ENCODE measurements around the gene PRKAB1.
"Not testable (repeated sequence)": the region's sequence is repeated elsewhere in the genome, so short reads cannot be mapped to it uniquely, and the experiment has no call there.

The PRKAB1 gene

DNA sequence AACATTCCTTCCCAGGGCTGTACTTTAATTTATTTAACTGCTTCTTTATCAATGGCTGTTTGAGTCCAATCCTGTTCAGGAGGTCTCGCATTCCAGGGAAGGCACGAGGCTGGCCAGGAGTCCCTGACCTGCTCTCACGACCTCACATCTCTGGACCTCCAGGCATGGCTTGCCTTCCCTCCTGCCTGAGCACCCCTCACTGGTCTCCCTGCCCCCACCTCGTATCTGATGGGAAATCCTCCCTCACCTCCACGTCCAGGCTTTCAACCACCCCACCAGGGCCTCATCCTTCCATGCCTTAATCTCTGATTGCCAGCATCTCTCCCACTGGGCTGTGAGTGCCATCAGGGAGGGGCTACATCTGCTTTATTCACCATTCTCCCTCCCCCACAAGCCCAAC lies 29.0 kb downstream of the PRKAB1 start:
- H3K4me3 ChIP-seq: no peak overlapping the region
- no peak overlapping the region for H3K27ac ChIP-seq
- no peak for DNase-seq (ENCODE audit: low spot score)
- TF ChIP-seq, protein P1, sequence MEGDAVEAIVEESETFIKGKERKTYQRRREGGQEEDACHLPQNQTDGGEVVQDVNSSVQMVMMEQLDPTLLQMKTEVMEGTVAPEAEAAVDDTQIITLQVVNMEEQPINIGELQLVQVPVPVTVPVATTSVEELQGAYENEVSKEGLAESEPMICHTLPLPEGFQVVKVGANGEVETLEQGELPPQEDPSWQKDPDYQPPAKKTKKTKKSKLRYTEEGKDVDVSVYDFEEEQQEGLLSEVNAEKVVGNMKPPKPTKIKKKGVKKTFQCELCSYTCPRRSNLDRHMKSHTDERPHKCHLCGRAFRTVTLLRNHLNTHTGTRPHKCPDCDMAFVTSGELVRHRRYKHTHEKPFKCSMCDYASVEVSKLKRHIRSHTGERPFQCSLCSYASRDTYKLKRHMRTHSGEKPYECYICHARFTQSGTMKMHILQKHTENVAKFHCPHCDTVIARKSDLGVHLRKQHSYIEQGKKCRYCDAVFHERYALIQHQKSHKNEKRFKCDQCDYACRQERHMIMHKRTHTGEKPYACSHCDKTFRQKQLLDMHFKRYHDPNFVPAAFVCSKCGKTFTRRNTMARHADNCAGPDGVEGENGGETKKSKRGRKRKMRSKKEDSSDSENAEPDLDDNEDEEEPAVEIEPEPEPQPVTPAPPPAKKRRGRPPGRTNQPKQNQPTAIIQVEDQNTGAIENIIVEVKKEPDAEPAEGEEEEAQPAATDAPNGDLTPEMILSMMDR (IDR thresholded peaks at IDR 0.05): no peak

DNA sequence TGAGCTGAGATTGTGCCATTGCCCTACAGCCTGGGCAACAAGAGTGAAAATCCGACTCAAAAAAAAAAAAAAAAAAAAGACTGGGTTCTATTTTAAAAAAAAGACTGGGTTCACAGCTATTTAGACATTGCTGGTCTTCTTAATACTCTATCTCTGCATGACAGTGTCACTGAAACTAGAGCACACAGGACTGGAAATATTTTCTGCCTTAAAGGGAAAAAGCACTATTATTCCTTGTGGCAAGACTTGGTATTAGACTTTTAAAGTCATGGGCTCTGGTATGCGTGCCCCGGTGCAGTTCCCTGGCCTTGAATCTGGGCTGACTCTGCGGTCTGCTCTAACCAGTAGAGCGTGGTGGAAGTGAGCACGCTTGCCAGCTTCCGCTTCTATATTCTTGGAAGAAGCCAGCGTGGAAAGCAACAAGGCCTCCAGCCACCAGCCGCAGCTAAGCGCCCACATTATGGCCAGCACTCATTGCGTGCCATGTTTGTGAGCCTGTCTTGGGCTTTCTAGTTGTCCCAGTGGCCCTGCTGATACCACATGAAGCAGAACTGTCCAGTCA lies 31.3 kb downstream of the PRKAB1 start:
- no peak for DNase-seq (ENCODE audit: low spot score)
- H3K27ac ChIP-seq: no peak overlapping the region
- TF ChIP-seq, protein P1 (IDR thresholded peaks at IDR 0.05): no peak

DNA sequence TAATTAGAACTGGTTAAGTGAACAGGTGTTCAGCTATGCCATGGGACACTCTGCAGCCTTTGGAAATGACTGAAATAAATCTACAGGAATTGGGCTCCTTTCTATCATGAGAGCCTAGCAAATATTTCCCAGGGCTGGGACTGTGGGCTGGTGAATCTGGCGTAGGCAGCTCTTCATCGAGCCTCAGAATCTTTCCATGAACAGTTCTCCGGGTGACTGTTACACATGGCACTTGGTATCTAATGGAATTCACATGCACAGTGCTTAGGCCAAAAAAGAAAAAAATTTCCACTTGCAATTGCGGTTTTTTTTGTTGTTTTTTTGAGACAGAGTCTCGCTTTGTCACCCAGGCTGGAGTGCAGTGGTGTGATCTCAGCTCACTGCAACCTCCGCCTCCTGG lies 32.1 kb downstream of the PRKAB1 start:
- DNase-seq (ENCODE audit: low spot score): no peak

More for the DNA sequence above, 31.3 kb downstream of the PRKAB1 start:
- H3K4me3 ChIP-seq: no peak overlapping the region

DNA sequence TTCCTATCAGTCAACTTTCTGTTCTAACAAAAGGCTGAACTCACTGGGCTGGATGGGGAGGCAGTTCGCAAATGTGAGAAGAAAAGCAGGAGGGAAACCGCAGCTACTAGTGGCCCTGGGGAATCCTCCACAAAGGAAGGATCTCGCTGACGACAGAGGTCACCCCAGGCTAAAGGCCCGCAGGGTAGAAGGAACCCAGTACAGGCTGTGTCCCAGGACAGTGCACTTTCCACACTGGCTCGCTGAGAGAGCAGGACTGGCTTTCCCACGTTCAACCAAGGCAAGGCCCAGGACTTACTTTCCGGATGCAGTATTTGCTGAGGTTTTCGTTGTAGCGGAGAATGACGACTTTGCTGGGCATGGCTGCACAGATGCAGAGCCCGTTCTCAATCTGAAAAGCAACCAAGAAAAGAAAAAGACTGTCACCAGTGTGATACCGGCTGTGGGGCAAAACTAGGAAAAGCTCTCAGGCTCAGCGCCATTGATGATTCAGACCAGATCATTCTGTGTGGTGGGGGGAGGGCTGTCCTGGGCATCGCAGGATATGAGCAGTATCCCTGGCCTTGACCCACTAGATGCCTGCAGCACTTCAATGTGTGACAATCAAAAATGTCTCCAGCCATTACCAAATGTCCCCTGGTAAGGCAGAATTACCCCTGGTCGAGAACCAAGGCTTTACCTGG lies 36.3 kb downstream of the PRKAB1 start:
- no peak overlapping the region for H3K27ac ChIP-seq
- DNase-seq (ENCODE audit: low spot score): no peak
- H3K4me3 ChIP-seq: no peak overlapping the region
- TF ChIP-seq, protein P1 (IDR thresholded peaks at IDR 0.05): no peak

More for the DNA sequence above, 32.1 kb downstream of the PRKAB1 start:
- no peak overlapping the region for H3K4me3 ChIP-seq
- H3K27ac ChIP-seq: no peak overlapping the region
- TF ChIP-seq, protein P1 (IDR thresholded peaks at IDR 0.05): no peak

DNA sequence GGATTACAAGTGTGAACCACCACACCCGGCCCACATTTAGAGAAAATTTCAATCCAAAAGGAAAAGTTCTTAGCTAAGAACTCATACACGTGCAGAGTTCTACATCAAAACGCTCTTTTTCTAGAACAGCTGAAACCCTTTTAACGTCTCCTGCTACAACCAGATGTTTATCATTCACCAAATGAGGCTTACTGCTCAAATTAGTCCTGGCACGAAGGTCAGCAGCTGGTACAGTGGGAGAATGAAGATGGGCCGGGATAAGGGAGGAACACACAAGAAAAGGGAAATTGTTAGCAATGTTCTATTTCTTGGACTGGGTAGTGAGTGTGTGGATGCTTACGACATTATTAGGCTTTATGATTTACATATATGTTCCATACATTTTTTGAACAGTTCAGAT lies 37.2 kb downstream of the PRKAB1 start:
- TF ChIP-seq, protein P1 (IDR thresholded peaks at IDR 0.05): no peak
- Histone ChIP-seq H3K27ac (no peak overlapping the region), H3K4me3 (no peak overlapping the region)
- no peak for DNase-seq (ENCODE audit: low spot score)

DNA sequence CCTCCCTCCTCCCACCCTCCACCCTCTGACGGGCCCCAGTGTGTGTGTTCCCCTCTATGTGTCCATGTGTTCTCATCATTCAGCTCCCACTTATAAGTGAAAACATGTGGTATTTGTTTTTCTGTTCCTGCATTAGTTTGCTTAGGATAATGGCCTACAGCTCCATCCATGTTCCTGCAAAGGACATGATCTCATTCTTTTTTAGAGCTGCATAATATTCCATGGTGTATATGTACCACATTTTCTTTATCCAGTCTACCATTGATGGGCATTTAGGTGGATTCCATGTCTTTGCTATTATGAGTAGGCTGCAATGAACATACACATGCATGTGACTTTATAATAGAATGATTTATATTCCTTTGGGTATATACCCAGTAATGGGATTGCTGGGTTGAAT lies 38.5 kb downstream of the PRKAB1 start:
- DNase-seq (ENCODE audit: low spot score); H3K27ac ChIP-seq; H3K4me3 ChIP-seq: not testable (repeated sequence)

DNA sequence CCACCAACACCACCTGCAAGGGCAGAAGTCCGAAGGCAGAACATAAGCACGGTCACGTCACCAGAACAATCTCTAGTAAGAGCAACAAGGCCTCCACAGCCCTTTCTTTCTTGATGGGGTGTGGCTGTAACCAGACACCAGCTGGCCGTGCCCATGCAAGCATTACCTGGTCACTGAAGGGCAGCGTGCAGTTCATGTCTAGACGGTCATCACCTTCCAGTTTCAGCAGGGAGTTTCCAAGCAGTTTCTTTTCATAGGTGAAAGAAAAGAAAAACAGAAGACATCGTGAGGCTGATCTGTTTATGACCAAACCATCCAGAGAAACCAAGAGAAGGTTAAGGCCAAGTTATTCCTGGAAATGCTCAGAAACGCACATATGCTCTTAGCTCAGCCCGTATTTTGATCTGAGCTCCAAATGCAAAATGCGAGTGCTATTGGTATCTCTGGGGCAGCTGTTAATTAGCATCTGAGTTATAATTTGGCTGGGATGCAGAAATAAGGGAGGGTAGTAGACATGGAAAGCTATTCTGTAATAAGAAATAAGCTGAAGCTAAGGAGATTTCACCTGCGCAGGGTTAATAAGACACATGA lies 42.5 kb downstream of the PRKAB1 start:
- TF ChIP-seq, protein P1 (IDR thresholded peaks at IDR 0.05): no peak
- DNase-seq (ENCODE audit: low spot score): no peak
- no peak overlapping the region for H3K27ac ChIP-seq
- H3K4me3 ChIP-seq: no peak overlapping the region

Data from coronary artery (tissue), 2 donors.